Measurements from ENCODE around the gene MSMB. TPM values are rescaled to one million over a fixed set of nuclear protein-coding genes. Genes with fewer than 3 reads are reported as not detected.

The MSMB gene
- total and polyA plus RNA-seq, 2 of the 8 experiments (the other 6 are each of a cell fraction or from before 2014, with no cell fraction given), result not detected

DNA sequence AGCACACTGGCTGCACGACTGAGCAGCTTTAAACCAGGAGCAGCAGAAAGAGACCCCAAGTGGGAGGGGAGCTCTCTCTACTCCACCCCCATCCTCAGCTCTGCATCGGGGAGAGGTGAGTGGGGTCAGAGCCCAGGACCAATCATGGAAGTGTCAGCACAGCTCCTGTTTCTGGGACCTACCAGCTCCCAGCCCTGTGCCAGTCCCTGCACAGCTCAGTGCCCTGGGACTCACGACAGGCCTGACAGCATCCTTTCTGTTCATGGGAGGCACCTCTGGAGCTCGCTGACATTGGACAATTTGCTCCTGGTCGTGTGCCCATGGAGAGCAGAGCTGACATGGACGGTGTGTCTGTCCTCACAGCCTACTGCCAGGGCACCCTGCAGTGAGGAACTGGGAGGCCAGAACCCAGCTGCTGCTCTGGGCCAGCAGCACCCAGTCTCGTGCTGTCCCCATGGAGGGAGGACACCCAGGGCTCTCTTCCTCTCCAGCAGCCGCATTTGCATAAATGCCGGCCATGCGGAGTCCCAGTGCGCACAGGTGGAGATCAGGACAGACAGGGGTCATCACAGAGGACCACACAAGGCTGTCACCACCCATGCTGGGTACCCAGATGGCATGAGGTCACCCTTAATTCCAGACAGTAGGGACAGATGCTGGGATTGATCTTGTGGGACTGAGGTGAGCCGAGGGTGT, 45.9 kb upstream of the MSMB start:
- H2AK5ac ChIP-seq (ENCODE audit: low read depth, low read length), result no peak overlapping the region
- DNase-seq (ENCODE audit: low read depth in 1 of 2, low spot score in 2 of 2) (no peak), FAIRE-seq (no peak)
- no peak overlapping the region for H3K4me2 ChIP-seq (ENCODE audit: insufficient read depth in 1 of 2, low read depth in 2 of 2, low read length in 2 of 2)
- H2BK5ac ChIP-seq (ENCODE audit: low read depth, low read length), result peak overlapping the region; percentile 16; the same call in 1 of the 2 replicates
- 0 out of 2 replicates have a peak overlapping the region, but pooled peaks have one; percentile 49 for H2AFZ ChIP-seq (ENCODE audit: low read length)
- H2BK12ac ChIP-seq (ENCODE audit: low read depth, low read length), result no peak overlapping the region
- POLR2A ChIA-PET (ENCODE audit: partially characterized antibody), result no interaction called here
- H2BK15ac ChIP-seq (ENCODE audit: low read length), result no peak overlapping the region
- H3K9ac ChIP-seq (replicated peaks in 1 of 4; ENCODE audit: extremely low read depth in 1 of 4, low read depth in 3 of 4, low read length in 3 of 4), result no peak overlapping the region
- H3K4me3 ChIP-seq (ENCODE audit: extremely low read depth in 1 of 4, insufficient read depth in 2 of 4, low read depth in 3 of 4, low read length in 4 of 4), result no peak overlapping the region
- CTCF ChIA-PET (ENCODE audit: partially characterized antibody), result no interaction called here
- H4K20me1 ChIP-seq (replicated peaks in 1 of 2; ENCODE audit: control insufficient read depth in 1 of 2, insufficient read depth in 2 of 2, low read length in 2 of 2), result peaks cover 0 to 2% of the 10 kb centered on the region in 2 experiments
- H3K4ac ChIP-seq (replicated peaks; ENCODE audit: insufficient read length, low read depth, low read length), result no peak overlapping the region
- 82% methylated on average over 11 of the region's 12 CpGs; no CpG with 5 or more reads in 1 of the 2 experiments for WGBS, 2 experiments (ENCODE audit: extremely low coverage in 1 of 2, insufficient coverage in 1 of 2, insufficient read length in 1 of 2, insufficient replicate concordance in 2 of 2, low coverage in 1 of 2, low lambda C conversion rate in 2 of 2, missing lambda C conversion rate in 1 of 2)
- no peak overlapping the region for H4K5ac ChIP-seq (ENCODE audit: insufficient read length, low read depth, low read length)
- no peak overlapping the region for H3K18ac ChIP-seq (ENCODE audit: extremely low read depth, low read length)
- peaks cover 0 to 5% (median 2%) of the 10 kb centered on the region in 4 experiments; a peak in 3 of 7 replicates for H3K4me1 ChIP-seq (replicated peaks in 1 of 4; ENCODE audit: control insufficient read depth in 3 of 4, insufficient read depth in 4 of 4, low read length in 3 of 4)
- H4K91ac ChIP-seq (replicated peaks; ENCODE audit: insufficient read length, low read length), result peak overlapping the region; percentile 19
- peak overlapping the region; percentile 42 for H3K14ac ChIP-seq (ENCODE audit: insufficient read length)
- H4K8ac ChIP-seq (ENCODE audit: extremely low read depth, insufficient read depth, low read length), result no peak overlapping the region; the same call in 1 of the 2 replicates
- no peak overlapping the region for H3K23ac ChIP-seq (ENCODE audit: insufficient read length)
- no peaks in the 10 kb centered on the region for H3K36me3 ChIP-seq (ENCODE audit: control insufficient read depth in 2 of 4, insufficient read depth in 4 of 4, low read length in 3 of 4)
- H3K79me2 ChIP-seq (ENCODE audit: control insufficient read depth in 1 of 2, insufficient read depth in 2 of 2, low read length in 2 of 2), result no peaks in the 10 kb centered on the region
- H3K9me3 ChIP-seq (ENCODE audit: insufficient read depth in 2 of 2, low read depth in 1 of 2, low read length in 1 of 2), result no peaks in the 10 kb centered on the region
- H3K27me3 ChIP-seq (replicated peaks in 1 of 4; ENCODE audit: control insufficient read depth in 3 of 4, extremely low read depth in 1 of 4, insufficient read depth in 3 of 4, low read length in 3 of 4), result no peaks in the 10 kb centered on the region
- TF ChIP-seq PHF8 (conservative IDR thresholded peaks at IDR 0.05; ENCODE audit: low read depth, low read length) (no peak), SP1 (IDR thresholded peaks at IDR 0.05; ENCODE audit: low read depth, low read length) (no peak), RAD21 (IDR thresholded peaks at IDR 0.05 in 1 of 2, conservative IDR thresholded peaks at IDR 0.05 in 1 of 2; ENCODE audit: low read depth in 2 of 2, low read length in 2 of 2) (no peak), BACH1 (IDR thresholded peaks at IDR 0.05; ENCODE audit: low read length) (no peak)
- no peak overlapping the region for H2BK120ac ChIP-seq (replicated peaks; ENCODE audit: low read depth, low read length)
- H3K23me2 ChIP-seq (ENCODE audit: low read depth, low read length), result peaks cover 9% of the 10 kb centered on the region; the same call in 1 of the 2 replicates
- no peak overlapping the region for H3K56ac ChIP-seq (replicated peaks; ENCODE audit: insufficient read length, low read depth, low read length)
- no peak overlapping the region for H2BK20ac ChIP-seq (ENCODE audit: low read length)
- no peaks in the 10 kb centered on the region for H3K79me1 ChIP-seq (ENCODE audit: low read depth, low read length)
- H3K27ac ChIP-seq (ENCODE audit: low read depth, low read length), result no peak overlapping the region

Measured in H1 (cell line).